ENCODE measurements around the gene MZF1.

GRCh38 chr19:58556622-58557220 lies 16.4 kb downstream of the MZF1 start:
- TF ChIP-seq, protein P1, sequence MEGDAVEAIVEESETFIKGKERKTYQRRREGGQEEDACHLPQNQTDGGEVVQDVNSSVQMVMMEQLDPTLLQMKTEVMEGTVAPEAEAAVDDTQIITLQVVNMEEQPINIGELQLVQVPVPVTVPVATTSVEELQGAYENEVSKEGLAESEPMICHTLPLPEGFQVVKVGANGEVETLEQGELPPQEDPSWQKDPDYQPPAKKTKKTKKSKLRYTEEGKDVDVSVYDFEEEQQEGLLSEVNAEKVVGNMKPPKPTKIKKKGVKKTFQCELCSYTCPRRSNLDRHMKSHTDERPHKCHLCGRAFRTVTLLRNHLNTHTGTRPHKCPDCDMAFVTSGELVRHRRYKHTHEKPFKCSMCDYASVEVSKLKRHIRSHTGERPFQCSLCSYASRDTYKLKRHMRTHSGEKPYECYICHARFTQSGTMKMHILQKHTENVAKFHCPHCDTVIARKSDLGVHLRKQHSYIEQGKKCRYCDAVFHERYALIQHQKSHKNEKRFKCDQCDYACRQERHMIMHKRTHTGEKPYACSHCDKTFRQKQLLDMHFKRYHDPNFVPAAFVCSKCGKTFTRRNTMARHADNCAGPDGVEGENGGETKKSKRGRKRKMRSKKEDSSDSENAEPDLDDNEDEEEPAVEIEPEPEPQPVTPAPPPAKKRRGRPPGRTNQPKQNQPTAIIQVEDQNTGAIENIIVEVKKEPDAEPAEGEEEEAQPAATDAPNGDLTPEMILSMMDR (tag by site-specific recombination; IDR thresholded peaks at IDR 0.05) = no peak
- no peak for TF ChIP-seq ZNF274 (IDR thresholded peaks at IDR 0.05; ENCODE audit: low read length)
- TF ChIP-seq ZNF274 (tag by site-specific recombination; IDR thresholded peaks at IDR 0.05; ENCODE audit: borderline replicate concordance) = no peak
- TF ChIP-seq ZNF747 (tag by site-specific recombination; IDR thresholded peaks at IDR 0.05) = no peak
- TF ChIP-seq ZNF341 (tag by site-specific recombination; IDR thresholded peaks at IDR 0.05; ENCODE audit: low read depth) = no peak
- TF ChIP-seq TCF7L2 (IDR thresholded peaks at IDR 0.05; ENCODE audit: borderline replicate concordance, low read depth, low read length) = no peak
- no peak for TF ChIP-seq ZNF121 (tag by site-specific recombination; IDR thresholded peaks at IDR 0.05)
- TF ChIP-seq ZFP41 (tag by site-specific recombination; IDR thresholded peaks at IDR 0.05; ENCODE audit: borderline replicate concordance) = no peak
- TF ChIP-seq SALL2 (tag by site-specific recombination; IDR thresholded peaks at IDR 0.05; ENCODE audit: borderline replicate concordance) = no peak
- no peak for TF ChIP-seq BCL11B (tag by site-specific recombination; IDR thresholded peaks at IDR 0.05; ENCODE audit: low read depth)
- no peak for TF ChIP-seq TSHZ1 (tag by site-specific recombination; IDR thresholded peaks at IDR 0.05; ENCODE audit: borderline replicate concordance)
- no peak for TF ChIP-seq ZNF354C (tag by site-specific recombination; IDR thresholded peaks at IDR 0.05; ENCODE audit: borderline replicate concordance, low read depth)
- TF ChIP-seq ZNF146 (tag by site-specific recombination; IDR thresholded peaks at IDR 0.05) = no peak
